ENCODE measurements around the gene ADAM19. TPM values are rescaled to one million over a fixed set of nuclear protein-coding genes. Genes with fewer than 3 reads are reported as not detected.

Gene ADAM19
- total RNA-seq, 1 donor from 2014 or later = 10.6 TPM

- no peaks in the 10 kb centered on the region for H3K27me3 ChIP-seq
- ATAC-seq (no peak), DNase-seq (no peak)
- no peak overlapping the region for H3K4me3 ChIP-seq
- H3K9me3 ChIP-seq = no peaks in the 10 kb centered on the region
- no peaks in the 10 kb centered on the region for H3K36me3 ChIP-seq
- intact Hi-C loops (cut with DNase I) = no loop called here
- TF ChIP-seq CTCF (IDR thresholded peaks at IDR 0.05) = no peak
- no peak overlapping the region for H3K27ac ChIP-seq
- H3K4me1 ChIP-seq = no peaks in the 10 kb centered on the region
These were observed 32.0 kb upstream of the ADAM19 start for GRCh38 chr5:157607371-157608161.

GRCh38 chr5:157606046-157606445 is 30.5 kb upstream of the ADAM19 start:
- ATAC-seq (no peak), DNase-seq (no peak)
- no peaks in the 10 kb centered on the region for H3K36me3 ChIP-seq
- TF ChIP-seq CTCF (IDR thresholded peaks at IDR 0.05) = no peak
- H3K27ac ChIP-seq = no peak overlapping the region
- intact Hi-C loops (cut with DNase I) = no loop called here
- H3K4me3 ChIP-seq = no peak overlapping the region
- no peaks in the 10 kb centered on the region for H3K27me3 ChIP-seq
- H3K4me1 ChIP-seq = no peaks in the 10 kb centered on the region
- H3K9me3 ChIP-seq = no peaks in the 10 kb centered on the region

- Histone ChIP-seq H3K4me1 (no peaks in the 10 kb centered on the region), H3K36me3 (no peaks in the 10 kb centered on the region), H3K27me3 (no peaks in the 10 kb centered on the region), H3K4me3 (no peak overlapping the region), H3K9me3 (no peaks in the 10 kb centered on the region), H3K27ac (no peak overlapping the region)
- no peak for DNase-seq
- peak; percentile 77 for ATAC-seq
- intact Hi-C loops (cut with DNase I) = no loop called here
- TF ChIP-seq CTCF (IDR thresholded peaks at IDR 0.05) = no peak
These were observed 28.0 kb upstream of the ADAM19 start for GRCh38 chr5:157603333-157604190.

GRCh38 chr5:157602505-157602904 is 26.9 kb upstream of the ADAM19 start:
- H3K27ac ChIP-seq = no peak overlapping the region
- no peaks in the 10 kb centered on the region for H3K36me3 ChIP-seq
- H3K9me3 ChIP-seq = no peaks in the 10 kb centered on the region
- no peak for ATAC-seq
- intact Hi-C loops (cut with DNase I) = no loop called here
- no peak overlapping the region for H3K4me3 ChIP-seq
- no peaks in the 10 kb centered on the region for H3K27me3 ChIP-seq
- no peak for DNase-seq
- no peak for TF ChIP-seq CTCF (IDR thresholded peaks at IDR 0.05)
- H3K4me1 ChIP-seq = no peaks in the 10 kb centered on the region

GRCh38 chr5:157600252-157600651 is 24.7 kb upstream of the ADAM19 start:
- TF ChIP-seq CTCF (IDR thresholded peaks at IDR 0.05) = no peak
- no peak overlapping the region for H3K4me3 ChIP-seq
- H3K36me3 ChIP-seq = no peaks in the 10 kb centered on the region
- H3K27me3 ChIP-seq = no peaks in the 10 kb centered on the region
- H3K9me3 ChIP-seq = no peaks in the 10 kb centered on the region
- intact Hi-C loops (cut with DNase I) = no loop called here
- H3K27ac ChIP-seq = no peak overlapping the region
- H3K4me1 ChIP-seq = peaks cover 3% of the 10 kb centered on the region
- ATAC-seq (no peak), DNase-seq (no peak)

Data from upper lobe of right lung (tissue), 1 donor.